ENCODE measurements around the gene VAPB. TPM values are rescaled to one million over a fixed set of nuclear protein-coding genes. Genes with fewer than 3 reads are reported as not detected.

Gene VAPB
- total RNA-seq, 1 donor from 2014 or later, result 16.3 TPM

DNA sequence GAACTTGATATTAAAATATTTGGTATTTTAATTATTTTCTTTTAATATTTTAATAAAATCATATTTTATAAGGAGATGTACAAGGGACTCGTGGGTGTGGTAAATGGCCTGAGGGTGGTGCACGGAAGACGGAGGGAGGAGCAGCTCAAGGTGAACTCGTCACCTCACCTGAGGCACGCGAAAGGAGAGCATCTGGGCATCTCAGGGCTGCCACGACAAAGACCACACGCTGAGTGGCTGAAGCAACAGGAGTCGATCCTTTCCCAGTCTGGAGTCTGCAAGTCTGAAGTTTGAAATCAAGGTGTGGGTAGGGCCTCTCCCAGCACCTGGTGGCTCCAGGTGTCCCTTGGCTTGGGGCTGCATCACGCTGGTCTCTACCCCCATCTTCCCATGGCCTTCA, 86.4 kb downstream of the VAPB start:
- DNase-seq (ENCODE audit: low spot score in 2 of 2), result no peak
- no peak for FAIRE-seq

DNA sequence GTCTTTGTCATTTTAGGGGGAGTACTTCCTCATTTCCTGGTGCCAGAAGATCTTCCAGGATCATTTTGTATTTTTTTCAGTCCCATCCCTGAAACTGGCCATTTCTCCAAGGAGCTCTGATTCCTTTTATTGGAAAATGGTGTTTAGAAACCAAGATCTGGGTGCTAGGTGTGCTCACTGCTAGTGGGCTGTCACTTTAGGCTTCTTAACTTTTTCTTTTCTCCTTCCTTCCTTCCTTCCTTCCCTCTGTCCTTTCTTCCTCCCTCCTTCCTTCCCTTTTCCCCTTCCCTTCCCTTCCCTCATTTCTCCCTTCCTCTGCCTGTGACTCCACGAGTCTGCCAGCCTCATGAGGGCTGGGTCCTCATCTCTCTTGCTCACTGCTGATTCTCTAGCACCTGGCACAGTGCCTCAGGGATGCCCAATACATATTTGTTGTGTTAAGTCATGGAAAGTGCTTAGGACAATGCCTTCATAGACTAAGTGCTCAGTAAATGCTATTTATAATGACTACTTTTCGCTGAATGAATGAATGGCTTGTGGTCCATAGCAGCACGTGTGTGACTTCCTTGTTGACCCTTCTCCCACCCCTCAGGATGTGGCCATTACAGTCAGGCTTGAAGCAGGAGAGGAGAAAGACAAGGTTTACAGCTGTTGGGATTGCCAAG, 89.2 kb downstream of the VAPB start:
- no peak for FAIRE-seq

DNA sequence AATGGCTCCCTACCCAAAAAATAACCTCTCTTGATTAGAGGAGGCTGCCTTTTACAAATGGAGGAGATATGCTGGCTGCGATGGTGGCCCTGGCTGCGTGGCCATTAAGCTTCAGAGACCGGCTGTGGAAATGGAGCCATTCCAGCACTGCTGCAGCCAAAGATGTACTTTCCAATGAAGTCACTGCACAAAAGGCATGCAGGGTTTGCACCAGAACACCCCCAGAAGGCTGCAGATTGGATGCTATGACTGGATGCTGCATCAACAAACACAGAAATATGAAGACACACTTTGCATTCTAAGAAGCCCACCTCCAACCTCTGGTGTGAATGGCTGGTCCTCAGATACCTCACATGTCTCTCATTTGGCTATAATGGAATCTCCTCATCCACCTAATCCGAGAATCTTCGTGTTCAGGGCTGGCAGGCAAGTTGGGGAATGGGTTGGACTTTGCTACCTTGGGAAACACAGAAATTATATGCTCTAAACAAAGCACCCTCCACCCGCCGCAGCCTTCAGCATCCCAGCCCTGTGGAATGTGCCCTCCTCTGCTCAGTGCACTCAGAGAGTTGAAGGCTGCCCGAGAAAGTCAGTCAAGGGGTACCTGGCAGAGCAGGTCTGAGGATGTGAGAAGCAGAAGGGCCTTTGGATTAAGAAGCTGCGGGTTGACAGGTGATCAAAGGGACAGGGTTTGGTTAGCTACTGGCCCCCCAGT, 90.9 kb downstream of the VAPB start:
- DNase-seq (ENCODE audit: low spot score in 2 of 2) (no peak), FAIRE-seq (no peak)

More for the DNA sequence above, 89.2 kb downstream of the VAPB start:
- no peak for DNase-seq (ENCODE audit: low spot score in 2 of 2)

DNA sequence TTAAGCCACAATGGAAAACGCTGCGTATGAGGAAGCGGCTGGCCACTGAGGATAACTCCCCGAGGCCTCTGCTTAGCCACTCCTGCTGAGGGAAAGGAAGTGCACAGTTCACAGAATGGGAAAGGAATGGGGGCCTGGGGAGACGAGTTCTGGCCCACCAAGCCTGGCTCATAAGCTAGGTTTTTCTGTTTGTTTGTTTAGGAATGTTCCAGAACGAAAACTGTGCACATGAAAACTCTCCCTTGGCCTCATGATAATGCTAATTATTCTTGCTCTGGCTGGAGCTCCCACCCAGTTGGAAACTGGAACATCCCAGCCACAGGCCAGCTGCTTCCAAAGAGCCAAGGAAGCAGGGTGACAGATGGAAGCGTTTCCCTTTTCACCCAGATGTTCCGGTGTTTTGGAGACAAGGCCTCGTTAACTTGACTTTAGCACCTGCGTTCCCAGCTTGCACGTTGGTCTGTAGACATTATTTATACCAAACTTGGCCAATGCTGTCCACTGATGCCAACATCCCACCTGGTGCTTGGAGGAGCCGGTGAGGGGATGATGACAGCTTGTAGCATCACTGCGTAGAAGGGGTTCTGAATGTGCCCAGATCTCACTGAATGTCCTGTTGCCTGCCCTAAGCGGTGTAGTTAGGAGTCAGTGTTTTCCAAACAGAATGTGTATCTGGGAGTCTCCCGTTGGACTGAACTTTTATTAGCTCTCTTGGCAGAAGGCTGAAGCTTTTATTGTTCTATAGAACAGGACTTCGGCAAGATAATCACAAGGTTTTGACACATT, 91.7 kb downstream of the VAPB start:
- FAIRE-seq (no peak), DNase-seq (ENCODE audit: low spot score in 2 of 2) (no peak)

DNA sequence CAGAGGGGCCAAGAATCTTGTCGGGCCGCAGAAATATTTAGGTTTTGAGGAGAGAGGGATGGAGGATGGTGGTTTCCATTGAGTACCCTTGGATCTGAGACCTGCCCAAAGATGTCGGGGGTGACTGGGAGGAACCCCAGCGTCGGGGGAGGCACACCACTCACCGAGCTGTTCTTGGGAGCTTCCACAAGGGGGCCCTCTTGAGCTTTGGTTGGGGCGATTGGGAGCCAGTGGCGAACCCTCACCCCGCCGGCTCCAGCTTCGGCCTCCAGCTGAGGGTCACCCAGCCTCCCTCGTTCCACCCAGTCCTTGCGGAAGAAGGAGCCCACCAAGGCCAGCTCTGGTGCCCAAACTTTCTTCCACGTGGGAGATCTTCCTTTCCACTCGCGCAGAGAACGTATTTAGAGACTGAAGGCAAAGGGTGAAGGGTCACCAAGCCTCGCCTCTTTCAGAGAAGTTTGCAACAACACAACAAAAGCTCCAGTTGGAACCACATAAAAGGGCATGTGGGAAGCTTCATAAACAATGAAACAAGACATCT, 92.5 kb downstream of the VAPB start:
- FAIRE-seq (no peak), DNase-seq (ENCODE audit: low spot score in 2 of 2) (peak in 1 of 2 donors; percentile 62)

- no peak for DNase-seq (ENCODE audit: low spot score in 2 of 2)
- no peak for FAIRE-seq
Measured at GRCh38 chr20:58482416-58482815, 93.4 kb downstream of the VAPB start.

DNA sequence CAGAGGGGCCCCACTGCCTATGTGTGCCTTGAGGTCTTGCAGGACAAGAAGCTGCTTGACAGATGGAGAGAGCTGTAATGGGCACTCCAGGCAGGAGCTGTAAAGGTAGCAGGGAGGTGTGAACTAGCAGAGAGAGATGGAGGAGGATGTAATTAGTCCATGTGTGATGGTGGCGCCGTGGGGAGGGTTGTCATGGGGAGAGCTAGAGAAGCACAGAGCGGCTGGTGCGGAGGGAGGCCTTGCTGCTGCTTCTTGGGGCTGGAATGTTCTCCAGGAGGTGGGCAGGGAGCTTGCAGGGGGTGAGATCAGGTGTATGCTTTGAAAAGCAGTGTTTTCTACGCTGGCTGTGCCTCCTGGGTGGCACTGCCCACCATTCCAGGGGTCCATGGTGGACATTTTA, 94.0 kb downstream of the VAPB start:
- FAIRE-seq, result no peak
- no peak for DNase-seq (ENCODE audit: low spot score in 2 of 2)

DNA sequence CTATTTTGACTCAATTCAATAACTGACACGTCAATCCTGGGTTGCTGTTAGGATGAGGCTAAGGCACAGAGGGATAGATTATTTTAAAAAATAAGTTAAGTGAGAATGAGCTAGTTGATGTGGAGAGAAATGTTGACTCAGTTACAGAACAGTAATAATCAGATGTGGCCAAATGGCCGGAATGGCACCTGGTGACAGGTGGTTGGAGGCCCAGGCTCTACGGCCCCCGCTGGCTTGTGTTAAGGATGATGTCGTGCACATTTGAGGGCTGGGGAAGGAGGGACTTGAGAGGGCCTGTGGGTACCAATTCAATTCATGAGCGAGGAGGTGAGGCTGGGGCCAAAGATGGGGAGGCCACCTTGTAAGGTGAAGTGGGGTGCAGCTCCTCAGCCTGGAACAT, 94.4 kb downstream of the VAPB start:
- no peak for FAIRE-seq
- no peak for DNase-seq (ENCODE audit: low spot score in 2 of 2)

DNA sequence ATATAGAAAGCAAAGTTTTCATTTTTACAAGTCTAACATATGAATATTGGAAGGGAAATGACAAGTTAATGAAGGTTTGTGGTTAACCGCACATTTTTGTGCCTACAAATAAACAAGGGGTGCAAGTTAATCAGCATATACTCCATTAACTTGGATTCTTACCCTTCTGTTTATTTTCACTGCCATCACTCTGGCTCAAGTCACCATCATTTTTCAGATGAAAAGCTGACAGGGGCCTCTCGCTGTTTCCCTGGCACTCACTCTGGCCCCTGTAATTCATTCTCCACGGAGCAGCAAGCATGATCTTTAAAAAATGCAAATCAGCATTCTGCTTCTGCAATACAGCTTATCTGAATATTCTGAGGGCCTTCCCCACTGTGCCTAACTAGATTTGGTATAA, 96.4 kb downstream of the VAPB start:
- DNase-seq (ENCODE audit: low spot score in 2 of 2) (no peak), FAIRE-seq (no peak)

DNA sequence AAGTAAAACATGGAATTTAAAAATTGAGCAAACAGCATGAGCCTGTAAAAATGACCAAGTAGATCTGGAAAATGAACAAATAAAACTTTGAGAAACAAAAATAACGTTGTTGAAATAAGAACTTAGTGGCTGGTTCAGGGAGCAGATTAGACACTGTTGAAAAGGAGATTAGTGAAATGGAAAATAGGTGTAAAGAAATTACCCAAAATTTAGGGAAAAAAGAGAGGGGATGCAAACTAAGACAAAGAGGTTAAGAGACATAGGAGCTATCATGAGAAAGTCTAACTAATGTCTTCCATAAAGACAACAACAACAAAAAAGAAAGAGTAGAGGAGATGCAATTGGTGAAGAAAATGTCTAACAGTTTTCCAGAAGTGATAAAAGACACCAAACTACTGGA, 97.2 kb downstream of the VAPB start:
- FAIRE-seq, result no peak
- DNase-seq (ENCODE audit: low spot score in 2 of 2), result no peak

GRCh38 chr20:58492074-58492718, 103.2 kb downstream of the VAPB start:
- no peak for FAIRE-seq
- DNase-seq (ENCODE audit: low spot score in 2 of 2), result no peak

GRCh38 chr20:58492795-58493524, 103.9 kb downstream of the VAPB start:
- DNase-seq (ENCODE audit: low spot score in 2 of 2) (no peak), FAIRE-seq (no peak)

DNA sequence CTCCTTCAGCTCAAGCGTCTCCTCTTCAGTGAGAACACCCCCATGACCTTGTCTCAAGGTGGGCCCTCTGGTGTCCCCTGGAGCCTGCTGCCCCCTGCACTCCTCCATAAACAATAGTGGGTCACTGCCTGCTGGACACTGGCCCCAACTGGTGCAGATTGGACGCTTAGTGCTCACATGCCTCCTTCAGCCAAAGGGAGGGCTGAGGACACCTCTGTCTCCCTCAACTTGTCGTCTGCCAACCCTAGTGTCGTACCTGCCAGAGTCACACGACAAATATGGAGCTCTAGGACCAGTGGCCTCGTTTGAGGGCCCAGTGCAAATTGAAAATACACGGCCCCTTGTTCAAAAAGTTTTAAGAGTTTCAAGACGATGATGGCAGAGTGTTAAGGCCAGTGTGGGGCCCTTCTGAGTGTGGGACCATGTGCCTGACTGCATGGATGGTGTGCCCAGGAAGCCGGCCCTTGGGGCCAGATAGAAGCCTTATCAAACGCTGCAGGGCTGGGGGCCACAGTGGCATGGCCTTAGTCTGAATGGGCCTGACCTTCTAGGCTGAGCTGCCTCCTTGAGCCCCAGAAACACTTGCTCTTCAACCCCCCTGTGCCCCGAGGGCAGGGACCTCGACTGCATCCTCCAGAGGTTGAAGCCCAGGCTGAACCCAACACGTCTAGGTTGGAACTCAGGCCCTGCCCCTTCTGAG, 106.0 kb downstream of the VAPB start:
- no peak for DNase-seq (ENCODE audit: low spot score in 2 of 2)
- FAIRE-seq, result no peak

DNA sequence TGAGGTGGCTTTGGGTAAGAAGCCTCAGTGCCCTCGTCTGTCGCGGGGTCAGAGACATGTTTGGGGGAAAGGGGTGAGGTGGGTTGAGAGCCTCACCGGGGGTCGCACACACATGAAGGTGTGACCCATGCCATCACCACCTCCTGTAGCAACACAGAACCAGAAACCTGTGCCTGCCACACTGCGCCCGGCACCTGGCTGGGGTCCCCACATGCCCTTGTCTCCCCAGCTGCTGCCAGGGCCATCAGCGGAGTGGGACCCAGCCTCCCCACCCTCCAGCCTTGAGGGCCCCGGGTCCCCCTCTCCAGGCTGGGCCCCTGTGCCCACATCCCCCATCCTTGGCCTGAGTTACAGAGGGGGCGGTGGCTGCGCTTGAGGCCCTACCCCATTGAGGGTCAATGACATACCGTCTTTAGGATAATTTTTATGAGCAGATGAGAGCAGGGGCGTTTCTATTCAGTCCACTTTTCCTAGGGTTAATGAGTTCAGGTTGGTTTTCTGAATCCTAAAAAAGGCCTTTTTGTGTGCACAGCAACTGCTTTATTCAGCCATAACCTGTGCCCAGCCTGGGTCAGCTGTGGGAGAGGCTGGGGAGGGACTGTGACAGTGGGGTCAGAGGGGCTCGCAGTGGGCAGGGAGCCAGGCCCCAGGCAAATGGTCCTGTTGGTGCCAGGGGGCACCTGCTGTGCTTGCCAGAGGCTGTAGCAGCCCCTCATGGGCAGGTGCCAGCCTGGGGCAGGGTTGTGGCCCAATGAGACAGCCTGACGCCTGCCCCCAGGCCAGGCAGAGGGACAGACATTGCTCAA, 106.8 kb downstream of the VAPB start:
- FAIRE-seq (no peak), DNase-seq (ENCODE audit: low spot score in 2 of 2) (no peak)

DNA sequence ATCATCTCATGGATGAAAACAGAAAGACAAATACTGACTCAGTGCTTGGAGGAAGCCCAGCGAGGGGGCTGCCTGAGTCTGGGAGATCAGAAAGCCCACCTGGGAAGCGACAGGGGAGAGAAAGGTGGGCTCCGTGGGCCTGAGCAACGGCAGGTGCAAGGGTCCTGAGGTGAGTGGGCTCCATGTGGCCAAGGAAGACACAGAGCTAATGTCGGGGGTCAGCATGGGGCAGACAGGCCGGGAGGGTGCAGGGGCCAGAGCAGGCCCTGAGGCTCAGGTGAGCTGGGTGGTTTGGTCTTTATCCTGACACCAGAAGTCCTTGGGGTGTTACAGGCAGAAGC, 107.4 kb downstream of the VAPB start:
- DNase-seq (ENCODE audit: low spot score in 2 of 2) (no peak), FAIRE-seq (no peak)

GRCh38 chr20:58497076-58497641, 108.1 kb downstream of the VAPB start:
- DNase-seq (ENCODE audit: low spot score in 2 of 2) (no peak), FAIRE-seq (no peak)

DNA sequence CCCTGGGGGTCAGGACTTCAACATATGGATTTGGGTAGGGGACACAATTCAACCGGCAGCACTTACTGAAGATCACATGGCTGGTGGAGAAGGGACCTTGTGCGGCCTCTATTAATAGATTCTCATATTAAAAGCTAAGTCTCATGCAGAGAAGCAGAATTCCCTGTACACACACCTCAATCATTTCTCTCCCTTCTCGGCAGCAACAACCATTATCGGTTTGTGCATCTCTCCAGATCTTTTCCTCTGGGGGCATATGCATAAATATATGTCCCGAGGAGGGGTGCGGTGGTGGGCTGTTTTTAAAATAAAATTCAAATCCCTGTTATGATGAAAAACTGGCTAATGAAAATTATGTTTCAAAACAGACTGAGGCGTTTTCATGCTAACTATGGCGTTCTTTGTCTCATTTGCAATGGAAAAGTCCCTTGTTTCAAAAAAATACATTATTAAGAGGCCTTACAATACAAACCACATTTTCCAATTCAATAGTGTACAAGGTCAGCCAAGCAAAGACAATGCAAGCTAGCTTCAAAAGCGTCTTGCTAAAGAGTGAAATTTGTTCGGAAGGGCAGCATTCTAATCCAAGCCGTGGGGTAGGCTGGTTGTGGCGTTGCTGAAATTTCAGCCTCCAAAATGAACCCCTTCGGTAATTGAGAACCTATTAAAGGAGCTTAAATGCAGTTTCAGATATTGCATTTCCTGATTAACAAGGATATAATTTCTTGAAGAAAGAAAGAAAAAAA, 108.9 kb downstream of the VAPB start:
- DNase-seq (ENCODE audit: low spot score in 2 of 2) (no peak), FAIRE-seq (no peak)
